ENCODE results near the gene AIPL1.

AIPL1 gene

GRCh38 chr17:6462692-6463091 lies 27.8 kb upstream of the AIPL1 start:
- no peak for DNase-seq (ENCODE audit: low read depth in 1 of 2, low spot score in 1 of 2)
- in situ Hi-C loops (cut with HindIII; ENCODE audit: low pct_unique_long_range_greater_than_20kb, low sequenced_read_pairs), result no loop called here
- TF ChIP-seq JUND (IDR thresholded peaks at IDR 0.05; ENCODE audit: low read depth), result no peak

- no peak for DNase-seq (ENCODE audit: low read depth in 1 of 2, low spot score in 1 of 2)
- TF ChIP-seq JUND (IDR thresholded peaks at IDR 0.05; ENCODE audit: low read depth), result no peak
- in situ Hi-C loops (cut with HindIII; ENCODE audit: low pct_unique_long_range_greater_than_20kb, low sequenced_read_pairs), result no loop called here
These were observed 27.0 kb upstream of the AIPL1 start for GRCh38 chr17:6461792-6462524.

GRCh38 chr17:6461246-6461645 lies 26.3 kb upstream of the AIPL1 start:
- in situ Hi-C loops (cut with HindIII; ENCODE audit: low pct_unique_long_range_greater_than_20kb, low sequenced_read_pairs), result no loop called here
- no peak for TF ChIP-seq JUND (IDR thresholded peaks at IDR 0.05; ENCODE audit: low read depth)
- no peak for DNase-seq (ENCODE audit: low read depth in 1 of 2, low spot score in 1 of 2)

GRCh38 chr17:6460531-6461161 lies 25.7 kb upstream of the AIPL1 start:
- no peak for TF ChIP-seq JUND (IDR thresholded peaks at IDR 0.05; ENCODE audit: low read depth)
- DNase-seq (ENCODE audit: low read depth in 1 of 2, low spot score in 1 of 2), result no peak
- in situ Hi-C loops (cut with HindIII; ENCODE audit: low pct_unique_long_range_greater_than_20kb, low sequenced_read_pairs), result no loop called here

- in situ Hi-C loops (cut with HindIII; ENCODE audit: low pct_unique_long_range_greater_than_20kb, low sequenced_read_pairs), result no loop called here
These were observed 23.6 kb upstream of the AIPL1 start for GRCh38 chr17:6458460-6458950.

GRCh38 chr17:6457688-6458459 lies 23.0 kb upstream of the AIPL1 start:
- no peak for TF ChIP-seq JUND (IDR thresholded peaks at IDR 0.05; ENCODE audit: low read depth)
- in situ Hi-C loops (cut with HindIII; ENCODE audit: low pct_unique_long_range_greater_than_20kb, low sequenced_read_pairs), result no loop called here
- DNase-seq (ENCODE audit: low read depth in 1 of 2, low spot score in 1 of 2), result no peak

More at GRCh38 chr17:6458460-6458950, 23.6 kb upstream of the AIPL1 start:
- no peak for TF ChIP-seq JUND (IDR thresholded peaks at IDR 0.05; ENCODE audit: low read depth)
- no peak for DNase-seq (ENCODE audit: low read depth in 1 of 2, low spot score in 1 of 2)

- DNase-seq (ENCODE audit: low read depth in 1 of 2, low spot score in 1 of 2), result no peak
- no peak for TF ChIP-seq JUND (IDR thresholded peaks at IDR 0.05; ENCODE audit: low read depth)
- in situ Hi-C loops (cut with HindIII; ENCODE audit: low pct_unique_long_range_greater_than_20kb, low sequenced_read_pairs), result no loop called here
These were observed 22.2 kb upstream of the AIPL1 start for GRCh38 chr17:6456914-6457687.

GRCh38 chr17:6456321-6456720 lies 21.4 kb upstream of the AIPL1 start:
- DNase-seq (ENCODE audit: low read depth in 1 of 2, low spot score in 1 of 2), result no peak
- TF ChIP-seq JUND (IDR thresholded peaks at IDR 0.05; ENCODE audit: low read depth), result no peak
- in situ Hi-C loops (cut with HindIII; ENCODE audit: low pct_unique_long_range_greater_than_20kb, low sequenced_read_pairs), result no loop called here

- no peak for DNase-seq (ENCODE audit: low read depth in 1 of 2, low spot score in 1 of 2)
- TF ChIP-seq JUND (IDR thresholded peaks at IDR 0.05; ENCODE audit: low read depth), result no peak
- in situ Hi-C loops (cut with HindIII; ENCODE audit: low pct_unique_long_range_greater_than_20kb, low sequenced_read_pairs), result no loop called here
These were observed 20.4 kb upstream of the AIPL1 start for GRCh38 chr17:6455321-6455705.

GRCh38 chr17:6454495-6455320 lies 19.8 kb upstream of the AIPL1 start:
- TF ChIP-seq JUND (IDR thresholded peaks at IDR 0.05; ENCODE audit: low read depth), result no peak
- in situ Hi-C loops (cut with HindIII; ENCODE audit: low pct_unique_long_range_greater_than_20kb, low sequenced_read_pairs), result no loop called here
- DNase-seq (ENCODE audit: low read depth in 1 of 2, low spot score in 1 of 2), result no peak

- DNase-seq (ENCODE audit: low read depth in 1 of 2, low spot score in 1 of 2), result no peak
- TF ChIP-seq JUND (IDR thresholded peaks at IDR 0.05; ENCODE audit: low read depth), result no peak
- in situ Hi-C loops (cut with HindIII; ENCODE audit: low pct_unique_long_range_greater_than_20kb, low sequenced_read_pairs), result no loop called here
These were observed 18.5 kb upstream of the AIPL1 start for GRCh38 chr17:6453279-6454024.
